Measurements from ENCODE around the gene MFAP5.
"Not testable (repeated sequence)": the region's sequence is repeated elsewhere in the genome, so short reads cannot be mapped to it uniquely, and the experiment has no call there.

MFAP5 gene

GRCh38 chr12:8635342-8636006 is 27.2 kb downstream of the MFAP5 start:
- not testable (repeated sequence) for H3K4me1 Mint-ChIP-seq (ENCODE audit: low read depth in 2 of 2)

GRCh38 chr12:8630131-8630530 is 32.5 kb downstream of the MFAP5 start:
- Mint-ChIP-seq H3K27ac (no peak overlapping the region), H3K27me3 (no peaks in the 10 kb centered on the region), H3K4me3 (no peak overlapping the region), H3K4me1 (ENCODE audit: low read depth in 2 of 2) (no peaks in the 10 kb centered on the region), H3K9me3 (no peaks in the 10 kb centered on the region), H3K36me3 (ENCODE audit: insufficient read depth) (no peaks in the 10 kb centered on the region)
- DNase-seq (no peak), ATAC-seq (replicated peaks) (no peak)

More at GRCh38 chr12:8635342-8636006, 27.2 kb downstream of the MFAP5 start:
- H3K36me3 Mint-ChIP-seq (ENCODE audit: insufficient read depth); H3K27me3 Mint-ChIP-seq; ATAC-seq (replicated peaks); H3K4me3 Mint-ChIP-seq; DNase-seq; H3K27ac Mint-ChIP-seq; H3K9me3 Mint-ChIP-seq: not testable (repeated sequence)

DNA sequence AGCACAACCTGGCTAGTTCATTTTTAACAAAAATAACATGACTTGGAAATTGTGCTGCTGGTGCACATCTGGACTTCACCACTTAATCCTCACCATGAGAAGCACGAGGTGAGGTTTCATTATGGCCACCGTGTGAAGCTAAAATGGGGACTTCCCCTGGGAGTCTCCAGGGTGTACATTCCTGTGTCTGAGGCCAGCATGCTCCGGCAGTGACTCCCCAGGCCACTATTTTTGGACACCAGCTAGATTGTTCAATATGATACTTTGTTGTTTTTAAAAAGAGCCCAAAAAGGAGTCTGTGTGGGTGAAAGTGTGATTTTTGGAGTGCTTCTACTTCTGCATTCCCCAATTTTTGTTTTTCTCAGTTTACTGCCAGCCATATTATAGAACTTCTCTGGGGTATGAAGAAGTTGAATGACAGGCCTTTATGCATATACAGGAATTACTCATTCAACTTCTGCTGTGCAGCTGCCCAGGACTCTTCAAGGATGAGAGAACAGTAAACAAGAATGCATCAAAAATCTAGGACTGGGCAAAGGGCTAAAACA is 33.1 kb downstream of the MFAP5 start:
- Mint-ChIP-seq H3K4me3 (no peak overlapping the region), H3K36me3 (ENCODE audit: insufficient read depth) (no peaks in the 10 kb centered on the region), H3K27ac (no peak overlapping the region), H3K9me3 (no peaks in the 10 kb centered on the region), H3K27me3 (no peaks in the 10 kb centered on the region), H3K4me1 (ENCODE audit: low read depth in 2 of 2) (no peaks in the 10 kb centered on the region)
- DNase-seq (no peak), ATAC-seq (replicated peaks) (no peak)

GRCh38 chr12:8628731-8629130 is 33.9 kb downstream of the MFAP5 start:
- H3K4me3 Mint-ChIP-seq = no peak overlapping the region
- DNase-seq (no peak), ATAC-seq (replicated peaks) (no peak)
- H3K9me3 Mint-ChIP-seq = no peaks in the 10 kb centered on the region
- no peaks in the 10 kb centered on the region for H3K36me3 Mint-ChIP-seq (ENCODE audit: insufficient read depth)
- H3K27ac Mint-ChIP-seq = no peak overlapping the region
- H3K27me3 Mint-ChIP-seq = no peaks in the 10 kb centered on the region
- no peaks in the 10 kb centered on the region for H3K4me1 Mint-ChIP-seq (ENCODE audit: low read depth in 2 of 2)

GRCh38 chr12:8624750-8625149 is 37.9 kb downstream of the MFAP5 start:
- not testable (repeated sequence) for H3K36me3 Mint-ChIP-seq (ENCODE audit: insufficient read depth); ATAC-seq (replicated peaks); H3K27ac Mint-ChIP-seq; H3K27me3 Mint-ChIP-seq; H3K9me3 Mint-ChIP-seq; H3K4me3 Mint-ChIP-seq; H3K4me1 Mint-ChIP-seq (ENCODE audit: low read depth in 2 of 2); DNase-seq

DNA sequence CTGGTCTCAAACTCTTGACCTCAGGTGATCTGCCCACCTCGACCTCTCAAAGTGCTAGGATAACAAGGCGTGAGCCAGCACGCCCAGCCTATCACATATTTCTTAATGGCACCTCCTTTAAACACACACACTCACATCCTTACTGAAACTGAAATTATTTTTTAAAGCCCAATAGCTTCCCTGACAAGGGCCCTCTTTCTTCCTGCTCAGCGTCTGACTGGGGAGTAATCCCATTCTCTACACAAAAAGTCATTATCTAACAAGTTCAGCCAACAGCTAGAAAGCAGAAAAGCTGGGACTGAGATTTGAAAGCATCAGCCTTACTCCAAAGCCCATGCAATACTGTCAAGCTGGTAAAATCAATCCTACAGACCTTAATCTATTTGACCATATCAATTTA is 40.0 kb downstream of the MFAP5 start:
- no peak overlapping the region for H3K4me3 Mint-ChIP-seq
- H3K27me3 Mint-ChIP-seq = no peaks in the 10 kb centered on the region
- H3K4me1 Mint-ChIP-seq (ENCODE audit: low read depth in 2 of 2) = no peaks in the 10 kb centered on the region
- DNase-seq (no peak), ATAC-seq (replicated peaks) (no peak)
- no peak overlapping the region for H3K27ac Mint-ChIP-seq
- H3K36me3 Mint-ChIP-seq (ENCODE audit: insufficient read depth) = no peaks in the 10 kb centered on the region
- no peaks in the 10 kb centered on the region for H3K9me3 Mint-ChIP-seq

- Mint-ChIP-seq H3K27me3 (no peaks in the 10 kb centered on the region), H3K27ac (no peak overlapping the region), H3K4me3 (no peak overlapping the region), H3K9me3 (no peaks in the 10 kb centered on the region), H3K36me3 (ENCODE audit: insufficient read depth) (peaks cover 3% of the 10 kb centered on the region), H3K4me1 (ENCODE audit: low read depth in 2 of 2) (no peaks in the 10 kb centered on the region)
- DNase-seq (no peak), ATAC-seq (replicated peaks) (no peak)
Measured at GRCh38 chr12:8615206-8615605, 47.4 kb downstream of the MFAP5 start.

- ATAC-seq (replicated peaks); H3K4me1 Mint-ChIP-seq (ENCODE audit: low read depth in 2 of 2); H3K27ac Mint-ChIP-seq; H3K36me3 Mint-ChIP-seq (ENCODE audit: insufficient read depth); DNase-seq; H3K4me3 Mint-ChIP-seq; H3K27me3 Mint-ChIP-seq; H3K9me3 Mint-ChIP-seq: not testable (repeated sequence)
Measured at GRCh38 chr12:8613881-8614280, 48.7 kb downstream of the MFAP5 start.

DNA sequence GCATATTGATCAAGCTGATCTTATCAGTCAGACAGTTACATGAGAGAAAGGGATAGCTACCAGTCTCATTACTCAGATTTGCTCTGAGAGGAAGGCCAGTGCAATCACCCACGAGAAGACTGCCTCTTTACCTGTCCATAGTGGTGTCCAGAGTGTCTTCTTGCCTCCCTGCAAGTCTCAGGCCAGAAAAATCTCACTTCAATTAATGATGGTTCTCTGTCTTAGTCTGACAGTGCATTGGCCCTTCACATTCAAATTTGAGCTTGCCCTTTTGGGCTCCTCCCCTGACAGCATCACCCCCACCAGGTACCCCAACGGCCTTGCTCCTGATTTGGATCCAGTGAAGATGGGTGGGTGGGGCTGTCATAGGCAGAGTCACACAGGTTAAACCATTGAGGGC is 50.0 kb downstream of the MFAP5 start, which contains the start of gene AICDA:
Gene AICDA, minus strand, starts transcription at position 231 of the 400 bp plus-strand sequence. Its CDS starts 92 bp downstream, at position 139.
- no peak within 1 kb of the TSS for H3K4me3 Mint-ChIP-seq
- H3K27ac Mint-ChIP-seq = no peak within 1 kb of the TSS
- no peak for DNase-seq
- H3K9me3 Mint-ChIP-seq = no peaks in the 10 kb centered on the region
- H3K36me3 Mint-ChIP-seq (ENCODE audit: insufficient read depth) = peaks cover 3% of the 10 kb centered on the region
- no peaks in the 10 kb centered on the region for H3K27me3 Mint-ChIP-seq
- ATAC-seq (replicated peaks) = no peak
- peaks cover 5 to 7% of the 10 kb centered on the region in 2 donors for H3K4me1 Mint-ChIP-seq (ENCODE audit: low read depth in 2 of 2)

DNA sequence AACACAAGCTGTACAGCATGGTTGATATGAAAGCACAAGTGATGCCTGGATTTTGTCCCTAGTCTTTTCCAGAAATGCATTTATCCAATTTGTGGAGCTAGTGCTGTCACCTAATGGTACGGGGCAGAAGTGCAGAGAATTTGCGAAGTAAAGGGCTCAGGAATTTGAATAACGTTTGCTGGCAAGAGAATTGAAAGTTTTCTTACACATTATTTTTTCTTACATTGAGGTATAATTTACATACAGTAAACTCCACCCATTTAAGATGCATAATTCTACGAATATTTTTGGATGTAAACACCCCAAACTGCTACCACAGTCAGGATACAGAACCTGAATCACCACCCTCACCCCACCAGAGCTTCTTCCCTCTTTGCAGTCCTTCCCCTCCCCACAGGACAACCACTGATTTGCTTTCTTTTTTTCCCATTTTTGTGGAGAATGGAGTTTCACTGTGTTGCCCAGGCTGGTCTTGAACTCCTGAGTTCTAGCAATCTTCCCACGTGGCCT is 53.5 kb downstream of the MFAP5 start:
- H3K4me1 Mint-ChIP-seq (ENCODE audit: low read depth in 2 of 2) = peaks cover 5 to 7% of the 10 kb centered on the region in 2 donors
- peaks cover 12 to 20% of the 10 kb centered on the region in 2 donors for H3K27me3 Mint-ChIP-seq
- H3K9me3 Mint-ChIP-seq = no peaks in the 10 kb centered on the region
- H3K36me3 Mint-ChIP-seq (ENCODE audit: insufficient read depth) = peaks cover 3% of the 10 kb centered on the region
- DNase-seq (no peak), ATAC-seq (replicated peaks) (no peak)
- H3K4me3 Mint-ChIP-seq = peak overlapping the region; percentile 5 to 28
- H3K27ac Mint-ChIP-seq = peak overlapping the region in 1 of 2 donors; percentile 44

DNA sequence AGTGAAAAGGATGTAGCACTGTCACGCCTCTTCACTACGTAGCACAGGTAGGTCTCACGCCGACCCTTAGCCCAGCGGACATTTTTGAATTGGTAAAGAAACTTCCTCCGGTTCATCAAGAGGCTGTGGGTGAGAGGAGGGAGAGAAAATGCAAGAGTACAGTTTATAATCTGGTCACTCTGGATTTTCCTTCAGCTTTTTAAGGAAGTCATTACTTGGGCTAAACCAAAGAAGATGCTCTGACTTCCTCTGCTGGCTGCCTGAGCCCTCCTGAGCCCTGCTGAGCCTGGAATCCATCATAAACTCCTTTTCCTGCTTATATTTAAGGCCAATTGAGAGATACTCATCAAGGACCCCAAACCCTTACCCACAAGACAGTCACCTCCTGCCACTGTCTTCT is 55.7 kb downstream of the MFAP5 start:
- Mint-ChIP-seq H3K36me3 (ENCODE audit: insufficient read depth) (no peaks in the 10 kb centered on the region), H3K9me3 (no peaks in the 10 kb centered on the region), H3K4me3 (no peak overlapping the region), H3K27ac (no peak overlapping the region), H3K27me3 (peaks cover 24 to 35% of the 10 kb centered on the region in 2 donors), H3K4me1 (ENCODE audit: low read depth in 2 of 2) (peaks cover 5 to 7% of the 10 kb centered on the region in 2 donors)
- ATAC-seq (replicated peaks) = no peak
- no peak for DNase-seq

DNA sequence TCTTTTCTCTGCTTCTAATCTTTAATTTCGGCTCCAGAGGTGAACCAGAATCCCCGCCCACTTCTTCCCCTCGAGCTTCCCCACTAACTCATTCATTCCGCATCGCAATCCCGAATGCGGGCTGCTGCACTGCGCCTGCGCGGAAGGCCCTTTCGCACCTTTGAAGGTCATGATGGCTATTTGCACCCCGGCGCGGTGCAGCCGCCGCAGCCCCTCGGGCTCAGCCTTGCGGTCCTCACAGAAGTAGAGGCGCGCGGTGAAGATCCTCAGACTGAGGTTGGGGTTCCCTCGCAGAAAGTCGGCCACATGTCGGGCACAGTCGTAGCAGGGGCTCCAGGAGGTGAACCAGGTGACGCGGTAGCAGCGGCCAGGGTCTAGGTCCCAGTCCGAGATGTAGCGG is 57.6 kb downstream of the MFAP5 start:
- DNase-seq (no peak), ATAC-seq (replicated peaks) (no peak)
- Mint-ChIP-seq H3K36me3 (ENCODE audit: insufficient read depth) (no peaks in the 10 kb centered on the region), H3K27ac (no peak overlapping the region), H3K4me3 (no peak overlapping the region), H3K9me3 (no peaks in the 10 kb centered on the region), H3K27me3 (peaks cover 24 to 35% of the 10 kb centered on the region in 2 donors), H3K4me1 (ENCODE audit: low read depth in 2 of 2) (peaks cover 5 to 7% of the 10 kb centered on the region in 2 donors)

- no peaks in the 10 kb centered on the region for H3K9me3 Mint-ChIP-seq
- H3K27me3 Mint-ChIP-seq = peaks cover 24 to 35% of the 10 kb centered on the region in 2 donors
- peaks cover 0 to 1% of the 10 kb centered on the region in 2 donors for H3K4me1 Mint-ChIP-seq (ENCODE audit: low read depth in 2 of 2)
- no peak for ATAC-seq (replicated peaks)
- H3K4me3 Mint-ChIP-seq = no peak overlapping the region
- no peak for DNase-seq
- no peaks in the 10 kb centered on the region for H3K36me3 Mint-ChIP-seq (ENCODE audit: insufficient read depth)
- H3K27ac Mint-ChIP-seq = no peak overlapping the region
Measured at GRCh38 chr12:8603856-8604255, 58.8 kb downstream of the MFAP5 start.

DNA sequence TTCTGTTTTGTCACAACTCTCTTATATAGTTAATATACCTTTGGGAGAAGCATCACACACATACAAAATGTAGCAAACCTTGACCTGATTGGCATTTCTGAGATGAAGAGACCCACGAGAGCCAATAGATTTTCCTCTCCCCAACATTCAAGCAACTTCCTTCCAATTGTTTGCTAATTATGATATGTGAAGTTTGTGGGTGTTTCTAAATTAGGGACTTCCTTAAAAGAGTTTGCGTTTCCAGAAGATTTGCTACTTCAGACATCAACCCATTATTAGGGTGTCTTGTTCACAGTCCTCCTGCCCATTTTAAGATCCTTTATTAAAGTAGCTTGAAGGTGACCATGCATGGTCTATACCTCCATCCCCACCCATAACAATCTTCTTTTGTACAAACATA is 59.3 kb downstream of the MFAP5 start:
- H3K4me1 Mint-ChIP-seq (ENCODE audit: low read depth in 2 of 2) = no peaks in the 10 kb centered on the region
- no peak overlapping the region for H3K4me3 Mint-ChIP-seq
- H3K36me3 Mint-ChIP-seq (ENCODE audit: insufficient read depth) = no peaks in the 10 kb centered on the region
- H3K27ac Mint-ChIP-seq = no peak overlapping the region
- no peaks in the 10 kb centered on the region for H3K9me3 Mint-ChIP-seq
- DNase-seq (no peak), ATAC-seq (replicated peaks) (no peak)
- peaks cover 24 to 35% of the 10 kb centered on the region in 2 donors for H3K27me3 Mint-ChIP-seq

Measured in effector memory CD8-positive, alpha-beta T cell (primary cell).